GM12891 (cell line): ENCODE data around the gene TCAP.

Experiments
- PAX5 ChIP-seq: IDR thresholded peaks from 2 replicates; pipeline ENCODE4 v1.6.1; 2011; ENCODE audit warnings: low read length, moderate library complexity, mild to moderate bottlenecking; ENCODE audit not compliant: insufficient read depth, severe bottlenecking
- POLR2A ChIP-seq: IDR thresholded peaks from 2 replicates; pipeline ENCODE4 v1.6.1; 2011; ENCODE audit warnings: low read depth, low read length, control low read depth
- POLR2AphosphoS5 ChIP-seq: IDR thresholded peaks from 2 replicates; pipeline ENCODE4 v1.6.1; 2011; ENCODE audit warnings: low read depth, low read length, control low read depth
- POU2F2 ChIP-seq: IDR thresholded peaks from 2 replicates; pipeline ENCODE4 v1.6.1; 2011; ENCODE audit warnings: low read depth, mild to moderate bottlenecking, control low read depth, low read length, moderate library complexity
- SPI1 ChIP-seq: IDR thresholded peaks from 2 replicates; pipeline ENCODE4 v1.6.1; 2011; ENCODE audit warnings: low read depth, low read length, control low read depth
- TAF1 ChIP-seq: IDR thresholded peaks from 2 replicates; pipeline ENCODE4 v1.6.1; 2011; ENCODE audit warnings: low read depth, low read length, control low read depth

DNA sequence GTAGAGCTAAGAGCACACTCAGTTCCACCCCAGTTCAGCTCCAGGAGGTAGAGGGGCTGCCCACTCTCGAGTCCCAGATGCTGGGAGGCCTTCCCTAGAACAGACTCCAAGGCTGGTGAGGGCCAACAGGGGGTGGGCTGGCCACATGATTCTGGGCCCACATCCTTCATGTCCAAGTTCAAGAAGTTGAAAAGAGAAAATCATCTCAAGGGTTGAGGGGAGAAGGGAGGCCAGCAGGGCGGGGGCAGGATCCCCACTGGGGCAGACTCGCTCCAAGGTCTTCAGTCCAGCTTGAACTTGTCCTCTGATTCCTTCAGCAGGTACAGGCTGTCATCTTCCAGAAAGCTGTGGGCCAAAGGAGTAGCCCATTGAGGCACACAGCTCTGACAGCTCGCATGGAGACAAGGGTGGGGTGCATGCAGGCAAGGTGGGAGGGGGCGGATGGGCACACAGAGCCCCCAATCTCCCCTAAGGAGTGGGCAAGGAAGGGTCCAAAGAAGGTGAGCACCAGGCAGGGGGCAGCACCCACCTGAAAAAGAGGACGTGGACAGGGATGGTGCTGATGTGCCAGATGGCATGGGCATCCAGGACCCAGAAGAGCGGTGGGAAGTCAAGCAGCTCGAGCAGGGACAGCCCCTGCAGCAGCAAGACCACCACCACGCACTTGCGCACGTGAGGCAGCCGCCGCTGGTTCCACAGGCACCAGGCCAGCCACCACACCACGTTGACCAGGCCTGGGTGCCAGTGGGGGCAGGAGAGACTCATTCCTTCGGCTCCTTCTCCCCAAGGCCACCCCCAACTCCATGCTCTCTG, 7.6 kb downstream of the TCAP start:
- TF ChIP-seq TAF1 = no peak
- no peak for TF ChIP-seq POLR2AphosphoS5
- no peak for TF ChIP-seq POLR2A
- no peak for TF ChIP-seq SPI1
- no peak for TF ChIP-seq PAX5
- no peak for TF ChIP-seq POU2F2
